Subcutaneous adipose tissue (tissue), 4 donors: ENCODE results near the gene EXTL1. TPM values are rescaled to one million over a fixed set of nuclear protein-coding genes. Genes with fewer than 3 reads are reported as not detected.

ENCODE experiments used
- total RNA-seq, 4 donors: library from RNA; depleted of rRNA; stranded (reverse); fragments of >200 nt; gene quantifications; one replicate each; pipeline ENCODE4 v1.1.0, GENCODE V29; 2016
- TF ChIP-seq, protein P1 (sequence below): fragments of 450-650 bp; IDR thresholded peaks from one replicate; pipeline ENCODE4 v1.5.1; 2016; ENCODE audit warnings: low read depth, mild to moderate bottlenecking, control low read depth, antibody characterized with exemption, moderate library complexity

Gene EXTL1
- total RNA-seq, 4 donors from 2014 or later = not detected

DNA sequence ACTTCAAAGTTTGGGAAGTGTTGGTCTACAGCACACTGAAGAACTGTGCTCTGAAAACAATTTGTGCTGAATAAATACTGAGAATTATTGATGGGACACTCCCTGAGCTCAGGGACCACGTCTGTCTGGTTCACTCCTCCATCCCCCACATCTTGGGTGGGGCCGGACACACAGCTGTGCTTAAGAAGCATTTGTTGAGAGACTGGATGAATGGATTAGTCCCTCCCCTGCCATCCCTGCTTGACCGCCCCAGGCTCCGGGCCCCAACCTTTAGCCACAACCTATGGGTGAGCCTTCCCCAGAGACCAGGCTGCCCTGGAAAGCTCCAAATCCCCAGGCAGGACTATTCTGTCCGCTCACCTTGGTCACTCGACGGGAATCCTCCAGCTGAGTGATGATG lies 38.3 kb downstream of the EXTL1 start:
- TF ChIP-seq, protein P1, sequence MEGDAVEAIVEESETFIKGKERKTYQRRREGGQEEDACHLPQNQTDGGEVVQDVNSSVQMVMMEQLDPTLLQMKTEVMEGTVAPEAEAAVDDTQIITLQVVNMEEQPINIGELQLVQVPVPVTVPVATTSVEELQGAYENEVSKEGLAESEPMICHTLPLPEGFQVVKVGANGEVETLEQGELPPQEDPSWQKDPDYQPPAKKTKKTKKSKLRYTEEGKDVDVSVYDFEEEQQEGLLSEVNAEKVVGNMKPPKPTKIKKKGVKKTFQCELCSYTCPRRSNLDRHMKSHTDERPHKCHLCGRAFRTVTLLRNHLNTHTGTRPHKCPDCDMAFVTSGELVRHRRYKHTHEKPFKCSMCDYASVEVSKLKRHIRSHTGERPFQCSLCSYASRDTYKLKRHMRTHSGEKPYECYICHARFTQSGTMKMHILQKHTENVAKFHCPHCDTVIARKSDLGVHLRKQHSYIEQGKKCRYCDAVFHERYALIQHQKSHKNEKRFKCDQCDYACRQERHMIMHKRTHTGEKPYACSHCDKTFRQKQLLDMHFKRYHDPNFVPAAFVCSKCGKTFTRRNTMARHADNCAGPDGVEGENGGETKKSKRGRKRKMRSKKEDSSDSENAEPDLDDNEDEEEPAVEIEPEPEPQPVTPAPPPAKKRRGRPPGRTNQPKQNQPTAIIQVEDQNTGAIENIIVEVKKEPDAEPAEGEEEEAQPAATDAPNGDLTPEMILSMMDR = no peak

DNA sequence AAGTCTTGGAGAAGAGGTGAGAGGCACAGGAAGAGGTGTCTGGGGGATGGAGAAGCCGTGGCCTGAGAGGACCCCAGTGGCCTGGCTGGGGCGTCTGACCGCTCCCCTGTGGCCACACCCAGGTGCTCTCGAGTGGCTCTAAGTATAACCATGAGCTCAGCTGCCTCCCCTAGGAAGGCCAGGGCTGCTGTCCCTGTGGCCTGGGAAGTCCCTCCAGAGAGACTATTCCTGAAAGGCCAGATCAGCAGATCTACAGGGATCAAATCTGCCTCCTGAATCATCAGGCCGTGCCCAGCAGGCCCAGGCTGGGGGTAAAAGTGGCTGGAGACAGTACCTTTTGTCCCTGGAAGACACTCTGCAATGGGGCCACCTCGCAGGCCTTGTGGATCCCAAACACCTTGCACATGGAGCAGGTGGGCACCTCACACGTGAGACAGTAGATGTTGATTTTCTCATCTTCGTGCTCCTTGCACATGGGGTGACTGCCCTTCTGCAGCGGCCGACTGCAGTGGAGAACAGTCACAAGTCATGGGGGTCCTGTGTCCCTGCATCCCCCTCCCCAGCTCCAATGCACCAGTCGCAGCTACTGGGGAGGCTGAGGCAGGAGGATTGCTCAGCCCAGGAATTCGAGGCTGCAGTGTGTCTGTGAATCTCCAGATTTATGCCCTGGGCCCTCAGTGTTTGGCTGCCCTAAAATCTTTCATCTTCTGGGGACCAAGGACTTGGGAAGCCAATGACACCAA lies 39.4 kb downstream of the EXTL1 start:
- TF ChIP-seq, protein P1 = no peak

DNA sequence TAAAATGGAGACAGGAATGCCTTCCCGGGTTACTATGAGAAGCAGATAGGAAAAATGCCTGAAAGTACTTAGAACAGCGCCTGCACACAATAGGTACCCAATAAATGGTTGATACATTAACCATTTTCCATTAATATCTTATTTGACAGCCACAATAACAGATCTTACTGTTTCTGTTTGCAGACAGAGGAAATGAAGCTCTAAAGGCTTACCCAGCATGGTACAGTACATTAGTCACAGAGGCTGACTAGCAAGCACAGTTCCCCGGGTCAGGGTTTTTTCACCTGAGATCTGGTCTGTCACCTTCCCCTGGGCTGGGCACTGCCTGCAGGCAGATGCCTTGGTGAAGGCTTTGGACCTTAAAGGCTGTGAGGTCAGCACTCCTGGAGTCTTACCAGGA lies 43.0 kb downstream of the EXTL1 start:
- TF ChIP-seq, protein P1 = no peak

DNA sequence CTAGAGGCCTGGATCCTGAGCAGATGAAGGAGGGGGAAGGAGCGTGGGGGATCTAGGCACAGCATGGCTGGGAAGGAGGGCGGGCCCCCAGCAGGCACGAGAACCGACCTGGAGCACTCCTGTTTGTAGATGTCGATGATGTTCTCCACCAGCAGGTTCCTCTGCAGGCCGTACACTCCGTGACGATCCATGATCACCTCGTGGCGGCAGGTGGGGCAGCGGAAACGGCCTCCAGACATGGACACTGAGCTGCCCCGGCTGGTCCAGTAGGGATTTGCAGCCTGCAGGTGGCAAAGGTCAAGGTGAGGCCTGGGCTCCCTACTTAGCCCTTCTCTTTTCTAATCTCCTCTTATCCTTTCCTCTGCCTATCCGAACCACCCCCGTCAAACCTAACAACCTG lies 44.6 kb downstream of the EXTL1 start:
- TF ChIP-seq, protein P1 = no peak

DNA sequence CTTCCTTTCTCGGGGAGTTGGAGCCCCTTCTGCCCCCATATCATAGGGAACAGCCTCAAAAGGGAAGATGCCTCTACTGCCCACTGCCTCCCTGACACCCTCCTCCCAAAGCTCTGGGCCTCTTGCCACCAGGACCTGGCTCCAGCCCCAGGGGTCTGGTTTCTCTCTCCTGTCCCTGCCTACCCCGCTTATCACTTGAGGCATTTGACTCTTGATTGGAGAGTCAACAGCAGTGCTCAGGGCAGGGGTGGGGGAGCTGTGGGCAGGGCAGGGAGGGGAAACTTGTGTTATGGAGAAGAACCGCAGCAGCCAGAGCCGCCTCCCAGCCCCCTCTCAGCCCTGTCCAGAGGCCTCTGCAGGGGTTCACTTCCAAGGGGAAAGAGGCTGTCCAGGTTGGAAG lies 45.3 kb downstream of the EXTL1 start:
- TF ChIP-seq, protein P1 = no peak

DNA sequence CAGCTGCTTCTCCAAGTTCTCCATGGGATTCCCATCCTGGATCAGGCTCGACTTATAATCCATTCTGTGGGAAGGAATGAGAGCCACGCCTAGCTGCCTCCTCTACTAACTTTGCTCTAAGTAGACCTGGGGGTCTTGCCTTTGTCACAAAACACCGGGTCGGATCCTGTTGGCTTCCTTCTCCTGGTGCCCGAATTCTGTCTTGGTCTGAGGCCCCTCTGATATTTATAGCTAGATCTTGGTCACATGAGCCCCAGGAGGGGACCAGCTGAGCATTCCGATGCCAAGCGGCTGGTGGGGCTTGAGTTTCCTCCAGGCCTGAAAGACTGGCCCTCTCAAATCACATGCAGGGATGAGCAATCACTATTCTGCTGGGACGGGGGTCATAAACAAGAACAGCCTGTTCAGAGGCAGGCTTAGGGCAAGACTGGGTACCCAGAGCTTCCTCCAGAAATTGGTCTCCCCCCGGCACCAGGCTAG lies 45.9 kb downstream of the EXTL1 start, which contains the start of gene TRIM63:
Gene TRIM63 (minus strand): TSS at position 199 of the 480 bp plus-strand sequence. CDS start 136 bp downstream, at position 63.
- TF ChIP-seq, protein P1 = no peak

DNA sequence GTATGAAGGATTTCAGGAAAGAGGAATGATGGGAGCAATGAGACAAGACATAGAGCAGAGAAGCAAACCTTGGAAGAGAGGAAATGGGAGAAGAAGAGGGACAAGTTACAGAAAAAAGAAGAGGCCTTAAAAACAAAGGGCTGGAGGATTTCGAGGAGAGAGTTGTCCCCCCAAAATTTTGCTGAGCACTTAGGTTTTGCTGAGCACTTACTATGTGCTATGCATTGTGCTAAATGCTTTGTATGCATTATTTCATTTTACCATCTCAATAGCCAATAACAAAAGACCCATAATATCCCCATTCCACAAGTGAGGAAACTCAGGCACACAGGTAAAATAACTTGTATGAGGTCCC lies 48.3 kb downstream of the EXTL1 start:
- TF ChIP-seq, protein P1 = no peak
